Ovary (tissue), 9 donors: ENCODE measurements around the gene SNX9. TPM values are rescaled to one million over a fixed set of nuclear protein-coding genes. Genes with fewer than 3 reads are reported as not detected.
"Not testable (repeated sequence)": the region's sequence is repeated elsewhere in the genome, so short reads cannot be mapped to it uniquely, and the experiment has no call there.

Source experiments
- DNase-seq, 5 donors: peaks; one replicate each; pipeline ENCODE4 v3.0.0-alpha.2; 2019 to 2020
- H3K27ac ChIP-seq, 2 donors: fragments of 200-600 bp; one replicate each; pipeline versions ENCODE4 v1.5.1 to v1.8.0; 2019 to 2022
- H3K27me3 ChIP-seq: fragments of 200-600 bp; one replicate; pipeline ENCODE4 v1.8.0; 2022
- H3K36me3 ChIP-seq: fragments of 200-600 bp; sonication (generic); one replicate; pipeline ENCODE4 v1.5.1; 2019
- H3K4me1 ChIP-seq: one replicate; pipeline ENCODE4 v1.8.1; 2013; ENCODE audit warnings: mild to moderate bottlenecking, moderate library complexity; ENCODE audit not compliant: insufficient read depth
- H3K4me3 ChIP-seq: fragments of 200-600 bp; sonication (generic); one replicate; pipeline ENCODE4 v1.5.1; 2017
- H3K9me3 ChIP-seq, 2 donors: fragments of 200-600 bp in 1 of 2; sonication (generic) in 1 of 2; one replicate each; pipeline versions ENCODE4 v1.5.1 to v1.8.1; 2013 to 2019; ENCODE audit warnings: mild to moderate bottlenecking in 1 of 2, moderate library complexity in 1 of 2
- EP300 ChIP-seq: sonication (generic); formaldehyde crosslinking; IDR thresholded peaks from one replicate; pipeline ENCODE4 v1.6.1; 2017; ENCODE audit warnings: antibody characterized with exemption
- POLR2A ChIP-seq: fragments of 450-650 bp; IDR thresholded peaks from one replicate; pipeline ENCODE4 v1.6.1; 2017; ENCODE audit warnings: antibody characterized with exemption, mild to moderate bottlenecking, moderate library complexity
- WGBS, 3 donors: extraction: QIAGEN DNeasy Blood & Tissue Kit in 1 of 3; methylation state at CpG; one replicate each; pipeline versions ENCODE4 v1.1.5 to v1.1.7; 2013 to 2017; 5-methylcytosine and 5-hydroxymethylcytosine counted together
- intact Hi-C, 4 donors: fragments of 100-400 bp; cut with DNase I; formaldehyde crosslinking; loops; one replicate each; pipeline versions ENCODE4 v1.11.0 to v1.15.1; 2022 to 2023
- polyA plus RNA-seq, 2 donors: library from polyadenylated mRNA; stranded (reverse); fragments of 200-250 nt in 1 of 2; fragments of 350-450 nt in 1 of 2; fragmentation: Illumina TruSeq in 1 of 2; extraction: RNeasy Lipid Tissue Mini Kit (QIAGEN cat#74804) in 1 of 2; gene quantifications; one replicate each; pipeline ENCODE4 v1.2.3, GENCODE V29; 2013 to 2014
- total RNA-seq, 7 donors: library from RNA; depleted of rRNA in 2 of 7; stranded (reverse); fragments of >200 nt in 2 of 7; fragmentation: NEBNext Ultra II Directional in 3 of 7; extraction: Animal tissue kit (Norgen Biotek cat#: 25700) in 3 of 7; gene quantifications; one replicate each; pipeline versions ENCODE4 v1.1.0 to v1.2.4, GENCODE V29; 2016 to 2023
- TF ChIP-seq, protein P1 (sequence below), 3 donors: fragments of 450-650 bp in 2 of 3; fragments of 200-600 bp in 1 of 3; IDR thresholded peaks; one replicate each; pipeline versions ENCODE4 v1.5.1 to v1.8.0; 2016 to 2022; ENCODE audit warnings: antibody characterized with exemption in 3 of 3, mild to moderate bottlenecking in 1 of 3
- donor health status: DM: no; HTN: no; CAD: no; lungs with moderate emphysema.
- donor health status: DM: no; HTN: no; CAD: no.
- donor health status: Bipolar disorder and iron deficiency.
- donor health status: DM: yes; HTN: yes; CAD: no.
- donor health status: DM: no; HTN: no; CAD: no.
- donor health status: DM: yes; HTN: yes; CAD: no.

SNX9 gene
- total and polyA plus RNA-seq, 9 donors: 31.2 to 48.0 (median 38.7) TPM

DNA sequence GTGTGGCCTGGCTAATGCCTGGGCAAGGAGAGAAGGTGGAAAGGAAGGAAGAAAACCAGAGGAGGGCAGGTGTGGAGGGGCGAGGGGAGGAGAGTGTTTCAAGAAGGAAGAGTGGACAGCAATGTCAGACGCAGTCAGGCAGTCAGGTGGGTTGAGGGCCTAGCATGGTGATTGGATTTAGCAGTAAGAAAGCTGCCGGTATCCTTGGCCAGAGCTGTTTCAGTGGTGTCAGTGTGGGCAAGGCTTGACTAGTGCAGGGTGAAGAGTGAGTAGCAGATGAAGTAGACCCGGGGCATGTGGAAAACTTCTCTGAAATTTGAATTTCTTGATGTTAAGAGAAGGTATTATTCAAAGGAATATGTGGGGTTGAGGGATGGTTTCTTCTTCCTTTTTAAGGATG is 27.0 kb downstream of the SNX9 start:
- Histone ChIP-seq H3K9me3 (no peaks in the 10 kb centered on the region), H3K27me3 (no peaks in the 10 kb centered on the region), H3K36me3 (no peaks in the 10 kb centered on the region), H3K27ac (no peak overlapping the region), H3K4me1 (peaks cover 11% of the 10 kb centered on the region), H3K4me3 (no peak overlapping the region)
- TF ChIP-seq EP300 (no peak), POLR2A (no peak)
- TF ChIP-seq, protein P1, sequence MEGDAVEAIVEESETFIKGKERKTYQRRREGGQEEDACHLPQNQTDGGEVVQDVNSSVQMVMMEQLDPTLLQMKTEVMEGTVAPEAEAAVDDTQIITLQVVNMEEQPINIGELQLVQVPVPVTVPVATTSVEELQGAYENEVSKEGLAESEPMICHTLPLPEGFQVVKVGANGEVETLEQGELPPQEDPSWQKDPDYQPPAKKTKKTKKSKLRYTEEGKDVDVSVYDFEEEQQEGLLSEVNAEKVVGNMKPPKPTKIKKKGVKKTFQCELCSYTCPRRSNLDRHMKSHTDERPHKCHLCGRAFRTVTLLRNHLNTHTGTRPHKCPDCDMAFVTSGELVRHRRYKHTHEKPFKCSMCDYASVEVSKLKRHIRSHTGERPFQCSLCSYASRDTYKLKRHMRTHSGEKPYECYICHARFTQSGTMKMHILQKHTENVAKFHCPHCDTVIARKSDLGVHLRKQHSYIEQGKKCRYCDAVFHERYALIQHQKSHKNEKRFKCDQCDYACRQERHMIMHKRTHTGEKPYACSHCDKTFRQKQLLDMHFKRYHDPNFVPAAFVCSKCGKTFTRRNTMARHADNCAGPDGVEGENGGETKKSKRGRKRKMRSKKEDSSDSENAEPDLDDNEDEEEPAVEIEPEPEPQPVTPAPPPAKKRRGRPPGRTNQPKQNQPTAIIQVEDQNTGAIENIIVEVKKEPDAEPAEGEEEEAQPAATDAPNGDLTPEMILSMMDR (IDR thresholded peaks at IDR 0.05): no peak
- intact Hi-C loops: no loop called here
- WGBS, 3 donors: 91 to 93% (median 92%) methylated on average over 4 of the region's 4 CpGs
- no peak for DNase-seq

DNA sequence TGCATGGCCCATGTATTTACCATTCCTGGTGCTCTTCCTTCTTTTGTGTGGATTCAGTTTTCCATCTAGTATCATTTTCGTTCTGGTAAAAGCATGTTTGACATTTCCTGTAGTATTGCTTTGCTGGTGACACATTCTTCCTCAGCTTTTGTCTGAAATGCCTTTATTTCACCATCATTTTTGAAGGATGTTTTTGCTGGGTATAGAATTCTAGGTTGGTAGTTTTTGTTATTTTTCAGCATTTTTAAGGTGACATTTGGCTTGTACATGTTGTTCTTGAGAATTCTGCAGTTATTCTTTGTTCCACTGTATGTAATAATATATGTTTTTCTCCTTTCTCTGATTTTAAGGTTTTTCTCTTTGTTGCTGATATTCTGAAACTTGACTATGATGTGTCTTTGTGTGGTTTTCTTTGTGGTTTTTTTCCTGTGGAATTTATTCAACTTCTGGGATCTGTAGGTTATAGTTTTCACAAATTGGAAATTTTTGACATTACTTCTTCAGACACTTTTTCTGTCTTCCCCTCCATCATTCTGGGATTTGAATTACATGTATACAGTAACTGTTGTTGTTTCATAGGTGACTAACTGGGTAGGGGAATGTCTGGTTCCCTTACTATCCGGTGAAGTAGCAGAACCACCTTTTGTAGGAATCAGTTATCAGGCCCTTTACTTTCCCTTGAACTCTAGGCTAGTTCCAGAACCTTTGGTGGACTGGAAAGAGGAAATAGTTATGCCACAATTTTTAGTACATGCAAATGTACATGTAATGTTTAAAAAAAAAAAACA is 30.2 kb downstream of the SNX9 start:
- H3K9me3 ChIP-seq: no peaks in the 10 kb centered on the region
- whole genome bisulfite sequencing, 3 donors: 88 to 97% (median 95%) methylated on average over 2 of the region's 2 CpGs
- DNase-seq: no peak
- TF ChIP-seq, protein P1 (IDR thresholded peaks at IDR 0.05): no peak
- TF ChIP-seq EP300 (no peak), POLR2A (no peak)
- no peak overlapping the region for H3K27ac ChIP-seq
- intact Hi-C loops: no loop called here
- no peaks in the 10 kb centered on the region for H3K36me3 ChIP-seq
- peaks cover 7% of the 10 kb centered on the region for H3K4me1 ChIP-seq
- no peaks in the 10 kb centered on the region for H3K27me3 ChIP-seq
- no peak overlapping the region for H3K4me3 ChIP-seq

DNA sequence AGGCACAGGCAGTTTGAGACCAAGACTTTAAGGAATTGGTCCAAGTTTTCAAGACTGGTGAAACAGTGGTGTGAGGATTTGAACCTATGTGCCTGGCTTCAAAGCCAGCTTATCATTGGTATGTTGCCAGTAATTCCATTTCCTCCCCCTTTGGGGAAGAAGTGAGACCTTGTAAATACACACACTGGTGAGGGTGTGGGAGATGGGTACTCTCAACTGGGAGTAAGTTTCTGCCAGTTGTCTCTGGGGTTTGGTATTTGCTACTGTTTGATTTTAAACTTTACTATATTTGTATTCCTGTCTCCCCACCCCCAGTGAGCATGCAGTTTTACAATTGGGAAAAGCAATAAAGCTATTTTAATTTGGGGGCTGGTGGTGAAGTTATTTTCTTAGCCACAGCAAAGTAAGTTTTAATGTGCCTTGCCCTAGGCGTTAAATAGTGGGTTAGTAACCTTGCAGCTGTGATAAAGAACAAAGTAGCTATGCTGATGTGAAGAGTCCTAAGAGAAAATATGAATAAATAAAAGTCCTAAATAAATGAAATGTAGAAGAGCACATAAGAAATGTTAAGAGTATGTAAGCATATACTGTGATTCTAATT is 31.0 kb downstream of the SNX9 start:
- TF ChIP-seq, protein P1 (IDR thresholded peaks at IDR 0.05): no peak
- no peak for TF ChIP-seq EP300
- no peak for TF ChIP-seq POLR2A
- H3K4me1 ChIP-seq: peaks cover 7% of the 10 kb centered on the region
- H3K27me3 ChIP-seq: no peaks in the 10 kb centered on the region
- 52 to 67% (median 63%) methylated on average over 1 of the region's 1 CpG for WGBS, 3 donors
- no peak overlapping the region for H3K4me3 ChIP-seq
- no peaks in the 10 kb centered on the region for H3K9me3 ChIP-seq
- intact Hi-C loops: no loop called here
- H3K36me3 ChIP-seq: no peaks in the 10 kb centered on the region
- no peak overlapping the region for H3K27ac ChIP-seq
- no peak for DNase-seq

DNA sequence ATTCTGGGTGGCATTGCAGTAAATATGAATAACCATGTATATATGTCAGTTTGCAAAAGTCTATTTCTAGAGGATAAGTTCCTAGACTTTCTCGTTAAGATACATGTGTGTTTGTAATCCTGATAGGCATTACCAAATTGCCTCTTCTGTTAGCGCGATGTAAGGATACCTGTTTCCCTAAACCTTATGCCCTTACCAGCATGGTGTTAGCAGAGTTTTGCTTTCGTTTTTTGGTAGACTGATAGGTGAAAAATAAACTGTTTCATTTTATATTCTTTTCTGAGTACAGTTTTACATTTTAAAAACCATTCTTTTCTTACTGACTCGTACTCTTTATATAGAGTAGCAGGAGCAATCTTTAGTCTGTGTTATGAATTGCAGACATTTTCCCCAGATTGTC is 32.3 kb downstream of the SNX9 start:
- intact Hi-C loops: no loop called here
- TF ChIP-seq, protein P1 (IDR thresholded peaks at IDR 0.05): no peak
- TF ChIP-seq POLR2A (no peak), EP300 (no peak)
- Histone ChIP-seq H3K4me1 (peaks cover 2% of the 10 kb centered on the region), H3K27me3 (no peaks in the 10 kb centered on the region), H3K9me3 (no peaks in the 10 kb centered on the region), H3K4me3 (no peak overlapping the region), H3K27ac (no peak overlapping the region), H3K36me3 (no peaks in the 10 kb centered on the region)
- WGBS, 3 donors: 92 to 96% (median 95%) methylated on average over 5 of the region's 5 CpGs
- DNase-seq: no peak

DNA sequence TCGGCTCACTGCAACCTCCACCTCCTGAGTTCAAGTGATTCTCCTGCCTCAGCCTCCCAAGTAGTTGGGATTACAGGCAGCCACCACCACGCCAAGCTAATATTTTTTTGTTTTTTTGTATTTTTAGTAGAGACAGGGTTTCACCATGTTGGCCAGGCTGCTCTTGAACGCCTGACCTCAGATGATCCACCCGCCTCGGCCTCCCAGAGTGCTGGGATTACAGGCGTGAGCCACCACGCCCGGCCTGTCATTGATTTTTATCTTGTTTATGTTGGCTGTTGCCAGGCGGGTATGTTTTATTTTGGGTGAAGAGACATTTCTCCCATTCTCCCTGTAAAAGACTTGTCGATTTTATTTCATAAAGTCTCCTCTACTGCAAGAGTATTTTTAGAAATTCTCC is 32.8 kb downstream of the SNX9 start:
- intact Hi-C loops, DNase-seq, H3K27me3 ChIP-seq, H3K4me3 ChIP-seq, H3K36me3 ChIP-seq, H3K27ac ChIP-seq, H3K9me3 ChIP-seq, H3K4me1 ChIP-seq: not testable (repeated sequence)
- 84 to 93% (median 86%) methylated on average over 10 of the region's 10 CpGs for WGBS, 3 donors

DNA sequence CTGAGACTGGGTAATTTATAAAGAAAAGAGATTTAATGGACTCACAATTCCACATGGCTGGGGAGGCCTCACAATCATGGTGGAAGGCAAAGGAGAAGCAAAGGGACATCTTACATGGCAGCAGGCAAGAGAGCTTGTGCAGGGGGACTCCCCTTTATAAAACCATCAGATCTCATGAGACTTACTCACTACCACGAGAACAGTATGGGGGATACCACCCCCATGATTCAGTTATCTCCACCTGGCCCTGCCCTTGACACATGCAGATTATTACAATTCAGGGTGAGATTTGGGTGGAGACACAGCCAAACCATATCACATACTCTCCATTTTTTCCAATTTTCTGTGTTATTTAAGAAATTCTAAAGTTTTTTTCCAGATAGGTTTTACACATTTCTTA is 35.6 kb downstream of the SNX9 start:
- 82 to 93% (median 92%) methylated on average over 1 of the region's 1 CpG for WGBS, 3 donors
- H3K4me3 ChIP-seq, DNase-seq, H3K27me3 ChIP-seq, H3K9me3 ChIP-seq, H3K36me3 ChIP-seq, intact Hi-C loops, H3K4me1 ChIP-seq, H3K27ac ChIP-seq: not testable (repeated sequence)
